Activated CD8-positive, alpha-beta memory T cell treated with anti-CD3 and anti-CD28 coated beads, Interleukin-2, amount 10 ng/mL, durations not matched to agents 7 days and 5 days (primary cell): Measurements from ENCODE around the gene GJB4. TPM values are rescaled to one million over a fixed set of nuclear protein-coding genes. Genes with fewer than 3 reads are reported as not detected.
"Not testable (repeated sequence)": the region's sequence is repeated elsewhere in the genome, so short reads cannot be mapped to it uniquely, and the experiment has no call there.

ENCODE experiments used
- ATAC-seq: fragments of 150-1000 bp; cut with Tn5 transposase; one replicate; pipeline ENCODE4 v1.10.0; 2021; ENCODE audit warnings: moderate library complexity
- CTCF ChIA-PET: fragments of 350-600 bp; sonication (Branson Sonifier 250); formaldehyde crosslinking; loops from one replicate; lab custom pipeline; 2021; ENCODE audit warnings: antibody characterized with exemption; lab: Charles Lee
- DNase-seq: peaks from one replicate; pipeline ENCODE4 v3.0.0-alpha.2; 2020
- H3K27ac Mint-ChIP-seq: one replicate; pipeline ENCODE4 v1.8.0; 2021; ENCODE audit warnings: mild to moderate bottlenecking, mixed read lengths
- H3K27me3 Mint-ChIP-seq: one replicate; pipeline ENCODE4 v1.8.0; 2021; ENCODE audit warnings: mixed read lengths
- H3K36me3 Mint-ChIP-seq: one replicate; pipeline ENCODE4 v1.8.0; 2021; ENCODE audit warnings: mild to moderate bottlenecking, mixed read lengths
- H3K4me1 Mint-ChIP-seq: one replicate; pipeline ENCODE4 v1.8.0; 2021; ENCODE audit warnings: mixed read lengths
- H3K4me3 Mint-ChIP-seq: one replicate; pipeline ENCODE4 v1.8.0; 2021; ENCODE audit warnings: mild to moderate bottlenecking, moderate library complexity, mixed read lengths
- H3K9me3 Mint-ChIP-seq: one replicate; pipeline ENCODE4 v1.8.0; 2022; ENCODE audit warnings: low read depth, mixed read lengths
- total RNA-seq, 2 experiments: library from RNA; stranded (reverse); gene quantifications; one replicate each; pipeline ENCODE4 v1.2.3, GENCODE V29; 2021

GJB4 gene
- total RNA-seq, 2 experiments from 2014 or later = not detected

DNA sequence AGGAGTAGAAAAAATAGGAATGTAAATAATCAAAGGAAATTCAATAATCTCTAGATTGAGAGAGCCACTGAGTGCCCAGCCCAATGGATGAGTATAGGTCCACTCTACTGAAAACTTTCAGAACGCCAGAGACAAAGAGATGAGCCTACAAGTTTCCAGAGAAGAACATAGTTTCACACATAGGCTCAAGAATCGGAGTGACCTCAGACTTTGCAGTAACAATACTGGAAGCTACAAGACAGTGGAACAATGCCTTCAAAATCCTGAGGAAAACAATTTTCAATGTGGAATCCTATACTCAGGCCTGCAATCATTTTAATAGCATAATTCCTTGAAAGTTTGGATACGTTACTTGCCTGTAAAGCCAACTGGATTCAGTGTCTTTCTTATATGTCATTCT, 44.2 kb downstream of the GJB4 start:
- H3K4me3 Mint-ChIP-seq = no peak overlapping the region
- no peak overlapping the region for H3K27ac Mint-ChIP-seq
- no peak for ATAC-seq
- H3K36me3 Mint-ChIP-seq = peaks cover 2% of the 10 kb centered on the region
- H3K4me1 Mint-ChIP-seq = peaks cover 3% of the 10 kb centered on the region
- peaks cover 3% of the 10 kb centered on the region for H3K27me3 Mint-ChIP-seq
- CTCF ChIA-PET = no interaction called here
- DNase-seq = no peak
- H3K9me3 Mint-ChIP-seq = no peaks in the 10 kb centered on the region

DNA sequence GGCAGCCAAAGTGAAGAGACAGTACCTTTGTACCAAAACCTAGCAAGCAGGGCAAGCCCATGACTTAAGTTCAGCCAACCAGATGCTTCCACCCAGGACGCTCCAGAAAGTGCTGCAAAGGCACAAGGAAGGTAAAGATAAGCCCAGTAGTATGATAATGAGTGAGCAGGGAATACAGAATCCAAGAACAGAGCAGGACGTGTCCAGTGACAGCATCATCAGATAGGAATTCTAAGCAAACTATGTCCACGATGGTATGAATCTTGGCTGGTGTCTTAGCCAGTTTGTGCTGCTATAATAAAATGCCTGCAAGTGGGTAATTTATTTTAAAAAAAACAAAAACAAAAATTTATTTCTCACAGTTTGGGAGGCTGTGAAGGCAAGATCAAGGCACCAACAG, 46.9 kb downstream of the GJB4 start:
- peaks cover 4% of the 10 kb centered on the region for H3K4me1 Mint-ChIP-seq
- no peak for ATAC-seq
- no peak overlapping the region for H3K27ac Mint-ChIP-seq
- CTCF ChIA-PET = no interaction called here
- no peak overlapping the region for H3K4me3 Mint-ChIP-seq
- peaks cover 3% of the 10 kb centered on the region for H3K27me3 Mint-ChIP-seq
- H3K9me3 Mint-ChIP-seq = peaks cover 5% of the 10 kb centered on the region
- DNase-seq = no peak
- H3K36me3 Mint-ChIP-seq = peaks cover 3% of the 10 kb centered on the region

DNA sequence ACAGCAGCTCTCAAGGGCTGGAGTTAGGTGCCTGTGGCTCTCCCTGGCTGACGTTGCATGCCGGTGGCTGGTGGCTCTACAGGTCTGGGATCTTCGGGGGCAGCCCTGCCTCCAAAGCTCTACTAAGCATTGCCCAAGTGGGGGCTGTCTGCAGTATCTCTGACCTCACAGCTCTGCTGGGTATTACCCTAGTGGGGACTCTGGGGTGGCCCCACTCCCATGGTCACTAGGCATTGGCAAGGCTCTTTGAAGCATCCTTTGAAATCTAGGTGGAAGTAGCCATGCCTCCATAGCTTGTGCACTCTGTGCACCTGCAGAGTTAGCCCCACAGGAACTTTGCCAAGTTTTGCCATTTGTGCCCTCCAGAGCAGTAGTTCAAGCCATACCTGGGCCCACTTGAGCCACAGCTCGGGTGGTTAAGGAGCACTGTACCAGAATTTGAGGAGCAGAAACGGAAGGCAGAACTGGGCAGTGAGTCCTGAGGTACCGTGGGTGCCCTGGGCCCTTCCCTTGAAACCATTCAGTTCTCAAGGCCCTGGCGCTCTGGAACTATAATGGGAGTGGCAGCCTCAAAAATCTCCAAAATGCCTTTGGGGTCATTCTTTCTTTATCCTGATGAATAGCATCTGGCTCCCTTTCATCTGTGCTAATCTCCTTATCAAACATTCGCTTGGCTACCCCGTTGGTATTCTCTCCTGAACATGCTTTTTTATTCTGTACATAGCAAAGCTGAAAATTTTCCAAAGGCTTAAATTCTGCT, 48.7 kb downstream of the GJB4 start:
- CTCF ChIA-PET = no interaction called here
- Mint-ChIP-seq H3K9me3 (peaks cover 5% of the 10 kb centered on the region), H3K4me1 (peaks cover 4% of the 10 kb centered on the region), H3K27me3 (peaks cover 3% of the 10 kb centered on the region), H3K36me3 (peaks cover 3% of the 10 kb centered on the region), H3K27ac (no peak overlapping the region), H3K4me3 (no peak overlapping the region)
- no peak for DNase-seq
- ATAC-seq = no peak

DNA sequence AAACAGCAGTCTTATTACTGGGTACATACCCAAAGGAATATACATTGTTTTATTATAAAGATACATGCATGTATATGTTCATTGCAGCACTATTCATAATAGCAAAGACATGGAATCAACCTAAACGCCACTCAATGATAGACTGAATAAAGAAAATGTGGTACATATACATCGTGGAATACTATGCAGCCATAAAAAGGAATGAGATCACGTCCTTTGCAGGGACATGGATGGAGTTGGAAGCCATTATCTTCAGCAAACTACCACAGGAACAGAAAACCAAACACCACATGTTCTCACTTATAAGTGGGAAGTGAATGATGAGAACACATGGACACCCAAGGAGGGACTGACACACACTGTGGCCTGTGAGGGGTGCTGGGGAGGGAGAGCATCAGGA, 51.2 kb downstream of the GJB4 start:
- CTCF ChIA-PET = interaction anchor here (0.6 kb wide), 1 partner anchor 94 kb away, joined by 3 read pairs; no protein-coding TSS in a partner anchor
- not testable (repeated sequence) for H3K9me3 Mint-ChIP-seq

More for the DNA sequence above, 51.2 kb downstream of the GJB4 start:
- H3K27ac Mint-ChIP-seq, H3K4me1 Mint-ChIP-seq, H3K4me3 Mint-ChIP-seq, ATAC-seq, DNase-seq, H3K36me3 Mint-ChIP-seq, H3K27me3 Mint-ChIP-seq: not testable (repeated sequence)

Other genes starting within 250 kb of the GJB4 start
- not detected for gene GJB5, start 4.7 kb upstream of the GJB4 start, total RNA-seq
- gene GJB3, start 21.5 kb downstream of the GJB4 start, total RNA-seq = not detected
- not detected for gene GJA4, start 33.3 kb downstream of the GJB4 start, total RNA-seq
- gene SMIM12, start 100.0 kb downstream of the GJB4 start, total RNA-seq = 10 to 100 TPM; 52.7 to 67.2 TPM
- gene DLGAP3, start 169.9 kb downstream of the GJB4 start, total RNA-seq = under 1 TPM; 0.50 to 0.66 TPM
- 10 to 100 TPM; 29.6 to 30.2 TPM for gene TMEM35B, start 225.6 kb downstream of the GJB4 start, total RNA-seq